Subcutaneous abdominal adipose tissue (tissue), 5 donors: ENCODE results near the gene WNK2.

Source experiments
- H3K27ac ChIP-seq: one replicate; pipeline ENCODE4 v1.7.0; 2013; ENCODE audit warnings: low read depth, mild to moderate bottlenecking, inconsistent platforms, low read length, moderate library complexity
- H3K27me3 ChIP-seq, 5 donors: one replicate each; pipeline ENCODE4 v1.7.0; 2013; ENCODE audit warnings: low read length in 5 of 5, inconsistent platforms in 1 of 5; ENCODE audit not compliant: control insufficient read depth in 5 of 5, insufficient read depth in 4 of 5
- H3K36me3 ChIP-seq, 5 donors: one replicate each; pipeline ENCODE4 v1.7.0; 2013; ENCODE audit warnings: low read length in 5 of 5; ENCODE audit not compliant: control insufficient read depth in 5 of 5, insufficient read depth in 5 of 5
- H3K4me1 ChIP-seq, 5 donors: one replicate each; pipeline ENCODE4 v1.7.0; 2013; ENCODE audit warnings: low read length in 5 of 5, mild to moderate bottlenecking in 3 of 5, moderate library complexity in 1 of 5; ENCODE audit not compliant: control insufficient read depth in 5 of 5, insufficient read depth in 5 of 5
- H3K4me3 ChIP-seq, 5 donors: one replicate each; pipeline ENCODE4 v1.7.0; 2013; ENCODE audit warnings: low read length in 5 of 5, low read depth in 1 of 5
- H3K9ac ChIP-seq, 5 donors: one replicate each; pipeline ENCODE4 v1.7.0; 2013; ENCODE audit warnings: low read length in 5 of 5, mild to moderate bottlenecking in 4 of 5, moderate library complexity in 3 of 5
- H3K9me3 ChIP-seq, 5 donors: one replicate each; pipeline ENCODE4 v1.7.0; 2013; ENCODE audit warnings: low read length in 5 of 5; ENCODE audit not compliant: control insufficient read depth in 5 of 5
- donor health status: healthy.
- donor health status: healthy.
- donor health status: healthy.
- donor health status: healthy.
- donor health status: healthy.

WNK2 gene

GRCh38 chr9:93161786-93162562 lies 22.0 kb upstream of the WNK2 start:
- no peaks in the 10 kb centered on the region for H3K27me3 ChIP-seq
- no peak overlapping the region for H3K27ac ChIP-seq
- H3K4me1 ChIP-seq, result peaks cover 0 to 6% (median 3%) of the 10 kb centered on the region in 5 donors
- no peaks in the 10 kb centered on the region for H3K9me3 ChIP-seq
- no peak overlapping the region for H3K9ac ChIP-seq
- H3K4me3 ChIP-seq, result no peak overlapping the region
- no peaks in the 10 kb centered on the region for H3K36me3 ChIP-seq

- H3K27me3 ChIP-seq, result no peaks in the 10 kb centered on the region
- no peaks in the 10 kb centered on the region for H3K36me3 ChIP-seq
- no peak overlapping the region for H3K27ac ChIP-seq
- H3K9me3 ChIP-seq, result no peaks in the 10 kb centered on the region
- peaks cover 0 to 6% (median 4%) of the 10 kb centered on the region in 5 donors for H3K4me1 ChIP-seq
- H3K4me3 ChIP-seq, result no peak overlapping the region
- H3K9ac ChIP-seq, result no peak overlapping the region
Measured at GRCh38 chr9:93164085-93164484, 19.9 kb upstream of the WNK2 start.

GRCh38 chr9:93166699-93167098 lies 17.2 kb upstream of the WNK2 start:
- H3K4me3 ChIP-seq, result no peak overlapping the region
- no peak overlapping the region for H3K9ac ChIP-seq
- H3K9me3 ChIP-seq, result no peaks in the 10 kb centered on the region
- no peaks in the 10 kb centered on the region for H3K27me3 ChIP-seq
- no peaks in the 10 kb centered on the region for H3K36me3 ChIP-seq
- no peak overlapping the region for H3K27ac ChIP-seq
- peaks cover 0 to 3% (median 0%) of the 10 kb centered on the region in 5 donors for H3K4me1 ChIP-seq

GRCh38 chr9:93167185-93167584 lies 16.8 kb upstream of the WNK2 start:
- Histone ChIP-seq H3K4me3 (no peak overlapping the region), H3K4me1 (peaks cover 0 to 3% (median 0%) of the 10 kb centered on the region in 5 donors), H3K9me3 (no peaks in the 10 kb centered on the region), H3K27me3 (no peaks in the 10 kb centered on the region), H3K27ac (no peak overlapping the region), H3K36me3 (no peaks in the 10 kb centered on the region), H3K9ac (no peak overlapping the region)

GRCh38 chr9:93167838-93168237 lies 16.1 kb upstream of the WNK2 start:
- Histone ChIP-seq H3K4me1 (peaks cover 0 to 3% (median 0%) of the 10 kb centered on the region in 5 donors), H3K27ac (no peak overlapping the region), H3K9ac (no peak overlapping the region), H3K4me3 (no peak overlapping the region), H3K36me3 (no peaks in the 10 kb centered on the region), H3K9me3 (no peaks in the 10 kb centered on the region), H3K27me3 (peaks cover 0 to 3% (median 2%) of the 10 kb centered on the region in 5 donors)

- no peak overlapping the region for H3K27ac ChIP-seq
- no peaks in the 10 kb centered on the region for H3K36me3 ChIP-seq
- no peak overlapping the region for H3K4me3 ChIP-seq
- peaks cover 0 to 3% (median under 1%) of the 10 kb centered on the region in 5 donors for H3K4me1 ChIP-seq
- H3K27me3 ChIP-seq, result peaks cover 0 to 6% (median 4%) of the 10 kb centered on the region in 5 donors
- H3K9ac ChIP-seq, result no peak overlapping the region
- no peaks in the 10 kb centered on the region for H3K9me3 ChIP-seq
Measured at GRCh38 chr9:93168581-93168980, 15.4 kb upstream of the WNK2 start.

- no peak overlapping the region for H3K9ac ChIP-seq
- H3K27ac ChIP-seq, result no peak overlapping the region
- H3K27me3 ChIP-seq, result peaks cover 0 to 8% (median 6%) of the 10 kb centered on the region in 5 donors
- peaks cover 0 to 5% (median 3%) of the 10 kb centered on the region in 5 donors for H3K4me1 ChIP-seq
- no peak overlapping the region for H3K4me3 ChIP-seq
- no peaks in the 10 kb centered on the region for H3K36me3 ChIP-seq
- no peaks in the 10 kb centered on the region for H3K9me3 ChIP-seq
Measured at GRCh38 chr9:93169444-93169843, 14.5 kb upstream of the WNK2 start.

GRCh38 chr9:93170571-93170970 lies 13.4 kb upstream of the WNK2 start:
- Histone ChIP-seq H3K4me3 (no peak overlapping the region), H3K9ac (no peak overlapping the region), H3K27me3 (peaks cover 0 to 8% (median 6%) of the 10 kb centered on the region in 5 donors), H3K36me3 (no peaks in the 10 kb centered on the region), H3K27ac (no peak overlapping the region), H3K4me1 (peaks cover 0 to 5% (median 3%) of the 10 kb centered on the region in 5 donors), H3K9me3 (no peaks in the 10 kb centered on the region)

- peaks cover 0 to 8% (median 6%) of the 10 kb centered on the region in 5 donors for H3K27me3 ChIP-seq
- no peak overlapping the region for H3K9ac ChIP-seq
- no peaks in the 10 kb centered on the region for H3K9me3 ChIP-seq
- H3K4me3 ChIP-seq, result no peak overlapping the region
- no peaks in the 10 kb centered on the region for H3K36me3 ChIP-seq
- no peak overlapping the region for H3K27ac ChIP-seq
- H3K4me1 ChIP-seq, result peaks cover 0 to 5% (median 3%) of the 10 kb centered on the region in 5 donors
Measured at GRCh38 chr9:93171261-93171990, 12.5 kb upstream of the WNK2 start.
